ENCODE results near the gene BSDC1. TPM values are rescaled to one million over a fixed set of nuclear protein-coding genes. Genes with fewer than 3 reads are reported as not detected.

Gene BSDC1
- polyA plus RNA-seq, 1 of the 3 experiments (the other 2 are of a cell fraction): 51.0 TPM

DNA sequence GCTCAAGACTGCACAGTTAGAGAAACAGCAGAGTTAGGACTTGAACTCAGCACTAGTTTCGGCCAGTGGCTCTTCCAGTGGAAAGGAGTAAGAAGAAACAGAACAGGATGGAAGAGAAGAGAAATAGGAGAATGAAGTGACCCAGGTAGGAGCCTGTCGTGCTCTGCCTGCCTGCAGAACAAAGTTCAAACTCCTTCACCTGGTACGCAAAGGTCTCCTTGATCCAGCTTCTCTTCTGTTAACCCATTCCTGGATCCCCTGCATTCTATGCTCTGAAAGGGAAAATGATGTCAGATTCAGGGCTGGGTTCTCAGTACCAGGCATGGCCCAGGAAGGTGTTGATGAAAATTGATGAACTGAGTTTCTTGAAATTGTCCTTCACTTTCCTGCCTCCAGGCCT is 35.8 kb downstream of the BSDC1 start:
- Histone ChIP-seq H3K36me3 (replicated peaks in 1 of 2; ENCODE audit: control insufficient read depth in 1 of 2, insufficient read depth in 2 of 2, low read length in 1 of 2) (peaks cover 0 to 12% of the 10 kb centered on the region in 2 experiments), H3K4me2 (no peak overlapping the region), H4K20me1 (ENCODE audit: insufficient read depth) (no peaks in the 10 kb centered on the region), H3K27me3 (ENCODE audit: insufficient read depth) (no peaks in the 10 kb centered on the region), H2AFZ (ENCODE audit: low read depth) (no peak overlapping the region), H3K9ac (no peak overlapping the region), H3K4me3 (ENCODE audit: low read depth in 2 of 2, low read length in 1 of 2) (no peak overlapping the region), H3K79me2 (ENCODE audit: insufficient read depth) (no peaks in the 10 kb centered on the region), H3F3A (replicated peaks; ENCODE audit: insufficient read depth) (peaks cover 8% of the 10 kb centered on the region), H3K27ac (ENCODE audit: low read depth in 2 of 2, low read length in 1 of 2) (no peak overlapping the region), H3K4me1 (ENCODE audit: control insufficient read depth in 1 of 2, insufficient read depth in 2 of 2, low read depth in 1 of 2, low read length in 1 of 2) (no peaks in the 10 kb centered on the region; a peak in 1 of 4 replicates), H3K9me3 (no peaks in the 10 kb centered on the region), H3K9me2 (no peaks in the 10 kb centered on the region)
- ChIA-PET CTCF (no interaction called here), POLR2A (interaction anchor here (0.6 to 1.5 kb wide), 2 partner anchors 17 to 19 kb away, joined by 3 to 5 read pairs; no protein-coding TSS in a partner anchor)
- no peak for DNase-seq
- WGBS (ENCODE audit: low lambda C conversion rate): 93% methylated on average over 3 of the region's 3 CpGs
- no peak for TF ChIP-seq TEAD4 (IDR thresholded peaks at IDR 0.05; ENCODE audit: borderline replicate concordance, insufficient read depth)
- no peak for TF ChIP-seq NFIC (IDR thresholded peaks at IDR 0.05; ENCODE audit: borderline replicate concordance)
- TF ChIP-seq, protein P1, sequence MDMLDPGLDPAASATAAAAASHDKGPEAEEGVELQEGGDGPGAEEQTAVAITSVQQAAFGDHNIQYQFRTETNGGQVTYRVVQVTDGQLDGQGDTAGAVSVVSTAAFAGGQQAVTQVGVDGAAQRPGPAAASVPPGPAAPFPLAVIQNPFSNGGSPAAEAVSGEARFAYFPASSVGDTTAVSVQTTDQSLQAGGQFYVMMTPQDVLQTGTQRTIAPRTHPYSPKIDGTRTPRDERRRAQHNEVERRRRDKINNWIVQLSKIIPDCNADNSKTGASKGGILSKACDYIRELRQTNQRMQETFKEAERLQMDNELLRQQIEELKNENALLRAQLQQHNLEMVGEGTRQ (IDR thresholded peaks at IDR 0.05; ENCODE audit: borderline replicate concordance, low read depth, low read length): no peak
- TF ChIP-seq, protein P2, sequence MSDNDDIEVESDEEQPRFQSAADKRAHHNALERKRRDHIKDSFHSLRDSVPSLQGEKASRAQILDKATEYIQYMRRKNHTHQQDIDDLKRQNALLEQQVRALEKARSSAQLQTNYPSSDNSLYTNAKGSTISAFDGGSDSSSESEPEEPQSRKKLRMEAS (IDR thresholded peaks at IDR 0.05; ENCODE audit: low read depth): no peak
- TF ChIP-seq TCF12 (IDR thresholded peaks at IDR 0.05): no peak
- TF ChIP-seq MEF2A (IDR thresholded peaks at IDR 0.05; ENCODE audit: borderline replicate concordance, low read depth): no peak
- no peak for TF ChIP-seq CHD2 (IDR thresholded peaks at IDR 0.05; ENCODE audit: low read length, partially characterized antibody)
- TF ChIP-seq MXI1 (IDR thresholded peaks at IDR 0.05; ENCODE audit: low read depth, low read length): no peak
- TF ChIP-seq EZH2phosphoT487 (IDR thresholded peaks at IDR 0.05; ENCODE audit: borderline replicate concordance, low read depth): no peak
- TF ChIP-seq, protein P3, sequence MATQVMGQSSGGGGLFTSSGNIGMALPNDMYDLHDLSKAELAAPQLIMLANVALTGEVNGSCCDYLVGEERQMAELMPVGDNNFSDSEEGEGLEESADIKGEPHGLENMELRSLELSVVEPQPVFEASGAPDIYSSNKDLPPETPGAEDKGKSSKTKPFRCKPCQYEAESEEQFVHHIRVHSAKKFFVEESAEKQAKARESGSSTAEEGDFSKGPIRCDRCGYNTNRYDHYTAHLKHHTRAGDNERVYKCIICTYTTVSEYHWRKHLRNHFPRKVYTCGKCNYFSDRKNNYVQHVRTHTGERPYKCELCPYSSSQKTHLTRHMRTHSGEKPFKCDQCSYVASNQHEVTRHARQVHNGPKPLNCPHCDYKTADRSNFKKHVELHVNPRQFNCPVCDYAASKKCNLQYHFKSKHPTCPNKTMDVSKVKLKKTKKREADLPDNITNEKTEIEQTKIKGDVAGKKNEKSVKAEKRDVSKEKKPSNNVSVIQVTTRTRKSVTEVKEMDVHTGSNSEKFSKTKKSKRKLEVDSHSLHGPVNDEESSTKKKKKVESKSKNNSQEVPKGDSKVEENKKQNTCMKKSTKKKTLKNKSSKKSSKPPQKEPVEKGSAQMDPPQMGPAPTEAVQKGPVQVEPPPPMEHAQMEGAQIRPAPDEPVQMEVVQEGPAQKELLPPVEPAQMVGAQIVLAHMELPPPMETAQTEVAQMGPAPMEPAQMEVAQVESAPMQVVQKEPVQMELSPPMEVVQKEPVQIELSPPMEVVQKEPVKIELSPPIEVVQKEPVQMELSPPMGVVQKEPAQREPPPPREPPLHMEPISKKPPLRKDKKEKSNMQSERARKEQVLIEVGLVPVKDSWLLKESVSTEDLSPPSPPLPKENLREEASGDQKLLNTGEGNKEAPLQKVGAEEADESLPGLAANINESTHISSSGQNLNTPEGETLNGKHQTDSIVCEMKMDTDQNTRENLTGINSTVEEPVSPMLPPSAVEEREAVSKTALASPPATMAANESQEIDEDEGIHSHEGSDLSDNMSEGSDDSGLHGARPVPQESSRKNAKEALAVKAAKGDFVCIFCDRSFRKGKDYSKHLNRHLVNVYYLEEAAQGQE (IDR thresholded peaks at IDR 0.05; ENCODE audit: low read depth, low read length): no peak
- no peak for TF ChIP-seq TAF1 (IDR thresholded peaks at IDR 0.05; ENCODE audit: borderline replicate concordance, low read depth, low read length)
- no peak for TF ChIP-seq SMC3 (IDR thresholded peaks at IDR 0.05; ENCODE audit: low read depth, low read length)
- no peak for TF ChIP-seq YY1 (IDR thresholded peaks at IDR 0.05; ENCODE audit: low read depth)
- TF ChIP-seq NRF1 (IDR thresholded peaks at IDR 0.05; ENCODE audit: low read depth, low read length): no peak
- no peak for TF ChIP-seq POLR2AphosphoS5 (IDR thresholded peaks at IDR 0.05; ENCODE audit: low read depth, low read length)

Measured in SK-N-SH (cell line).